K562 (cell line): ENCODE measurements around the gene FGGY. TPM values are rescaled to one million over a fixed set of nuclear protein-coding genes. Genes with fewer than 3 reads are reported as not detected.

ENCODE experiments used
- ATAC-seq: fragments of 200-7000 bp; cut with Tn5 transposase; 3 replicates; pipeline ENCODE4 v1.9.1; 2020; ENCODE audit warnings: moderate library complexity
- BruUV-seq: library from RNA; stranded (reverse); fragments of 400-500 nt; replicated peaks from 2 replicates; lab custom pipeline; 2021; lab: Mats Ljungman, UMichigan
- CTCF ChIA-PET: fragments of 300-600 bp; formaldehyde crosslinking; extraction: SDS; loops from one replicate; lab custom pipeline; 2021; ENCODE audit warnings: low intra/inter-chr PET ratio; lab: Yijun Ruan, JAX
- POLR2A ChIA-PET: fragments of 300-600, 350-650 bp; sonication (Branson Sonifier 250); formaldehyde crosslinking; extraction: SDS; loops from one replicate; lab custom pipeline; 2021; ENCODE audit warnings: antibody characterized with exemption, inconsistent platforms; lab: Yijun Ruan, JAX
- DNase-seq, 4 experiments: peaks; one replicate each; pipeline versions ENCODE4 v3.0.0 to v3.0.0-alpha.2; 2011 to 2018; ENCODE audit warnings: low spot score in 3 of 4, mixed read lengths in 3 of 4; ENCODE audit errors: extremely low read depth in 1 of 4
- FAIRE-seq: peaks from 2 replicates; lab custom pipeline; 2011; peaks lifted over from hg19 to GRCh38; lab: Jason Lieb, UNC
- H2AFZ ChIP-seq: 2 replicates; pipeline ENCODE4 v1.6.0; 2011; ENCODE audit warnings: low read depth, low read length, control low read depth, inconsistent platforms
- H3K27ac ChIP-seq: fragments of 200-600 bp; 3 replicates; pipeline ENCODE4 v1.8.0; 2011; ENCODE audit warnings: low read depth, mild to moderate bottlenecking, control low read depth, inconsistent platforms, low read length, moderate library complexity, mixed read lengths; ENCODE audit errors: extremely low read depth
- H3K27me3 ChIP-seq, 2 experiments: fragments of 300-600 bp in 1 of 2; 2 replicates in 1 of 2; 3 replicates in 1 of 2; pipeline versions ENCODE4 v1.6.0 to v1.8.0; 2011; ENCODE audit warnings: inconsistent platforms in 2 of 2, low read length in 2 of 2, mild to moderate bottlenecking in 1 of 2, mixed read lengths in 1 of 2, moderate library complexity in 1 of 2; ENCODE audit not compliant: control insufficient read depth in 2 of 2, insufficient read depth in 2 of 2
- H3K36me3 ChIP-seq: fragments of 300-600 bp; 3 replicates; pipeline ENCODE4 v1.8.0; 2011; ENCODE audit warnings: mild to moderate bottlenecking, low read length, inconsistent platforms; ENCODE audit not compliant: control insufficient read depth, insufficient read depth
- H3K4me1 ChIP-seq, 2 experiments: fragments of 200-600 bp in 1 of 2; replicated peaks in 1 of 2; 2 replicates in 1 of 2; 3 replicates in 1 of 2; pipeline versions ENCODE4 v1.5.1 to v1.8.0; 2011; ENCODE audit warnings: inconsistent platforms in 2 of 2, low read length in 2 of 2, mild to moderate bottlenecking in 1 of 2, mixed read lengths in 1 of 2, moderate library complexity in 1 of 2; ENCODE audit not compliant: control insufficient read depth in 2 of 2, insufficient read depth in 2 of 2
- H3K4me2 ChIP-seq: 2 replicates; pipeline ENCODE4 v1.6.1; 2011; ENCODE audit warnings: low read length, control low read depth, inconsistent platforms, mixed read lengths; ENCODE audit not compliant: insufficient read depth
- H3K4me3 ChIP-seq: fragments of 200-600 bp; sonication (generic), shearing (Covaris generic); 2 replicates; pipeline ENCODE4 v1.5.1; 2016; ENCODE audit warnings: control low read depth, inconsistent platforms
- H3K79me2 ChIP-seq: fragments of 200-600 bp; 3 replicates; pipeline ENCODE4 v1.8.0; 2011; ENCODE audit warnings: low read length, inconsistent platforms; ENCODE audit not compliant: control insufficient read depth, insufficient read depth
- H3K9ac ChIP-seq, 2 experiments: 2 replicates each; pipeline versions ENCODE4 v1.6.0 to v1.6.1; 2011; ENCODE audit warnings: low read depth in 2 of 2, low read length in 2 of 2, control low read depth in 1 of 2, inconsistent platforms in 1 of 2, mild to moderate bottlenecking in 1 of 2, mixed read lengths in 1 of 2; ENCODE audit not compliant: insufficient read depth in 1 of 2
- H3K9me1 ChIP-seq: one replicate; pipeline ENCODE4 v1.6.0; 2011; ENCODE audit warnings: inconsistent platforms, mild to moderate bottlenecking, low read length, moderate library complexity; ENCODE audit not compliant: control insufficient read depth, insufficient read depth
- H3K9me3 ChIP-seq: replicated peaks from 2 replicates; pipeline ENCODE4 v1.5.1; 2011; ENCODE audit warnings: low read depth, low read length, inconsistent platforms; ENCODE audit not compliant: control insufficient read depth, insufficient read depth
- H4K20me1 ChIP-seq: replicated peaks from 2 replicates; pipeline ENCODE4 v1.6.1; 2011; ENCODE audit warnings: low read length, inconsistent platforms, mixed read lengths; ENCODE audit not compliant: control insufficient read depth, insufficient read depth
- CHCHD3 ChIP-seq: fragments of 250-450 bp; sonication (Bioruptor Pico); IDR thresholded peaks from 2 replicates; pipeline ENCODE4 v2.1.2; 2022; ENCODE audit warnings: mild to moderate bottlenecking
- DEAF1 ChIP-seq: fragments of 450-650 bp; formaldehyde crosslinking; IDR thresholded peaks from 2 replicates; pipeline ENCODE4 v1.4.0; 2020; ENCODE audit warnings: mild to moderate bottlenecking, moderate library complexity
- GTF2B ChIP-seq: IDR thresholded peaks from 2 replicates; pipeline ENCODE4 v1.6.1; 2011; ENCODE audit not compliant: insufficient read length; ENCODE audit errors: extremely low read depth
- RBM17 ChIP-seq: fragments of 200-400 bp; formaldehyde crosslinking; IDR thresholded peaks from 2 replicates; pipeline ENCODE4 v1.6.1; 2017; ENCODE audit warnings: low read depth, mild to moderate bottlenecking, low read length, borderline replicate concordance
- ZC3H4 ChIP-seq: sonication (generic); formaldehyde crosslinking; IDR thresholded peaks from 2 replicates; pipeline ENCODE4 v1.9.0; 2021; ENCODE audit warnings: missing genetic modification reagents, borderline replicate concordance
- ZFPM2 ChIP-seq: fragments of 250-450 bp; sonication (Bioruptor Pico); IDR thresholded peaks from 2 replicates; pipeline ENCODE4 v1.5.1; 2022; ENCODE audit warnings: mild to moderate bottlenecking
- ZNF449 ChIP-seq: fragments of 250-450 bp; sonication (Bioruptor Pico); IDR thresholded peaks from 2 replicates; pipeline ENCODE4 v1.8.0; 2022; ENCODE audit warnings: moderate library complexity, mild to moderate bottlenecking, inconsistent platforms
- WGBS: fragments of 100-300 bp; shearing (Covaris generic); methylation state at CpG from one replicate; pipeline ENCODE4 v1.1.6; 2016; ENCODE audit warnings: low coverage, mixed read lengths; ENCODE audit not compliant: insufficient coverage; ENCODE audit errors: missing lambda C conversion rate; 5-methylcytosine and 5-hydroxymethylcytosine counted together
- in situ Hi-C: fragments of 300-500 bp; cut with MboI; formaldehyde crosslinking; loops from 4 replicates; pipeline ENCODE4 v1.15.0; 2018; ENCODE audit warnings: inconsistent platforms, mixed read lengths
- intact Hi-C: fragments of 100-400 bp; cut with micrococcal nuclease; formaldehyde crosslinking; loops from 2 replicates; pipeline ENCODE4 v1.14.2; 2022
- polyA plus RNA-seq, 8 experiments: library from polyadenylated mRNA; depleted of rRNA in 4 of 8; stranded (reverse) in 5 of 8; unstranded in 3 of 8; fragments of >200 nt; fragmentation: Nextera tagmentation in 2 of 8; fragmentation: Illumina TruSeq in 1 of 8; extraction: Ambion mirVana in 2 of 8; extraction: Trizol in 1 of 8; gene quantifications; 2 replicates each; pipeline versions ENCODE4 v1.2.1 to v1.2.3, GENCODE V29; 2011 to 2014; ENCODE audit warnings: inconsistent platforms in 1 of 8, missing spikeins in 1 of 8
- total RNA-seq, 7 experiments: library from RNA; depleted of rRNA in 6 of 7; stranded (reverse); fragments of >200 nt in 6 of 7; fragmentation: Illumina TruSeq in 2 of 7; extraction: Trizol in 2 of 7; gene quantifications; 2 replicates each; pipeline versions ENCODE4 v1.2.1 to v1.2.3, GENCODE V29; 2011 to 2021; ENCODE audit warnings: low replicate concordance in 1 of 7

Gene FGGY
- total and polyA plus RNA-seq, 9 of the 15 experiments (the other 6 are each of a cell fraction or from before 2014, with no cell fraction given): 9.7 to 19.2 (median 12.6) TPM

- TF ChIP-seq ZNF449 (CRISPR knock-in tag): no peak
- TF ChIP-seq ZC3H4 (CRISPR knock-in tag): no peak
- TF ChIP-seq ZFPM2 (CRISPR knock-in tag): no peak
- no peak for TF ChIP-seq RBM17
Observed at GRCh38 chr1:59714219-59714618, 417.3 kb downstream of the FGGY start (continued).

- no peak overlapping the region for H3K9ac ChIP-seq
- FAIRE-seq: no peak
- H3K27ac ChIP-seq: no peak overlapping the region
- CTCF ChIA-PET: no interaction called here
- H3K27me3 ChIP-seq: no peaks in the 10 kb centered on the region; a peak in 2 of 5 replicates
- no peaks in the 10 kb centered on the region for H4K20me1 ChIP-seq
- H3K36me3 ChIP-seq: no peaks in the 10 kb centered on the region
- no peak overlapping the region for H2AFZ ChIP-seq
- no peak for TF ChIP-seq CHCHD3 (CRISPR knock-in tag)
- no peak for TF ChIP-seq GTF2B
- no peak for TF ChIP-seq DEAF1 (CRISPR knock-in tag)
- no peaks in the 10 kb centered on the region for H3K9me1 ChIP-seq
- no peak overlapping the region for H3K4me2 ChIP-seq
- H3K9me3 ChIP-seq: no peaks in the 10 kb centered on the region
- H3K4me3 ChIP-seq: no peak overlapping the region
- no peaks in the 10 kb centered on the region for H3K79me2 ChIP-seq
- no TSS peak for BruUV-seq
- no peaks in the 10 kb centered on the region for H3K4me1 ChIP-seq
- no peak for DNase-seq
- intact Hi-C loops: no loop called here
- no peak for ATAC-seq
- POLR2A ChIA-PET: no interaction called here
- 0% methylated on average over 1 of the region's 1 CpG for WGBS
- in situ Hi-C loops: no loop called here
Observed at GRCh38 chr1:59714966-59715365, 418.1 kb downstream of the FGGY start.
